H1 (cell line): ENCODE results near the gene ZNRF3. TPM values are rescaled to one million over a fixed set of nuclear protein-coding genes. Genes with fewer than 3 reads are reported as not detected.

Experiments
- CTCF ChIA-PET: fragments of 300-600 bp; sonication (Branson Sonifier 250); formaldehyde crosslinking; loops from one replicate; lab custom pipeline; 2021; ENCODE audit not compliant: partially characterized antibody; lab: Charles Lee
- POLR2A ChIA-PET: fragments of 300-600 bp; sonication (Branson Sonifier 250); formaldehyde crosslinking; loops from one replicate; lab custom pipeline; 2021; ENCODE audit warnings: inconsistent platforms; ENCODE audit not compliant: partially characterized antibody; lab: Charles Lee
- DNase-seq, 2 experiments: peaks; one replicate each; pipeline versions ENCODE4 v3.0.0 to v3.0.0-alpha.2; 2010 to 2022; ENCODE audit warnings: low spot score in 2 of 2, low read depth in 1 of 2, mixed read lengths in 1 of 2
- FAIRE-seq: peaks from 2 replicates; lab custom pipeline; 2011; peaks lifted over from hg19 to GRCh38; lab: Jason Lieb, UNC
- H2AFZ ChIP-seq: 2 replicates; pipeline ENCODE4 v1.8.1; 2012; ENCODE audit warnings: low read length, inconsistent platforms
- H2AK5ac ChIP-seq: 2 replicates; pipeline ENCODE4 v1.6.1; 2013; ENCODE audit warnings: low read depth, low read length
- H2BK120ac ChIP-seq: replicated peaks from 2 replicates; pipeline ENCODE3; 2013; ENCODE audit warnings: low read depth, low read length, inconsistent platforms
- H2BK12ac ChIP-seq: 2 replicates; pipeline ENCODE4 v1.6.1; 2013; ENCODE audit warnings: low read depth, low read length
- H2BK15ac ChIP-seq: 2 replicates; pipeline ENCODE4 v1.6.1; 2013; ENCODE audit warnings: low read length
- H2BK20ac ChIP-seq: 2 replicates; pipeline ENCODE4 v1.6.1; 2013; ENCODE audit warnings: low read length
- H2BK5ac ChIP-seq: 2 replicates; pipeline ENCODE4 v1.6.1; 2013; ENCODE audit warnings: low read depth, low read length
- H3K14ac ChIP-seq: 2 replicates; pipeline ENCODE4 v1.6.1; 2013; ENCODE audit warnings: inconsistent platforms; ENCODE audit not compliant: insufficient read length
- H3K18ac ChIP-seq: 2 replicates; pipeline ENCODE4 v1.6.1; 2013; ENCODE audit warnings: low read length; ENCODE audit errors: extremely low read depth
- H3K23ac ChIP-seq: 2 replicates; pipeline ENCODE4 v1.6.1; 2013; ENCODE audit warnings: inconsistent platforms; ENCODE audit not compliant: insufficient read length
- H3K23me2 ChIP-seq: 2 replicates; pipeline ENCODE4 v1.6.1; 2013; ENCODE audit warnings: low read depth, low read length
- H3K27ac ChIP-seq: 2 replicates; pipeline ENCODE4 v1.6.1; 2011; ENCODE audit warnings: low read depth, low read length, inconsistent platforms
- H3K27me3 ChIP-seq, 4 experiments: replicated peaks in 1 of 4; 1 replicate in 1 of 4; 2 replicates in 3 of 4; pipeline versions ENCODE4 v1.6.1 to v1.8.1; 2011 to 2013; ENCODE audit warnings: low read length in 3 of 4, mild to moderate bottlenecking in 3 of 4, inconsistent platforms in 2 of 4, mixed read lengths in 2 of 4, moderate library complexity in 1 of 4; ENCODE audit not compliant: control insufficient read depth in 3 of 4, insufficient read depth in 3 of 4; ENCODE audit errors: extremely low read depth in 1 of 4
- H3K36me3 ChIP-seq, 4 experiments: 2 replicates each; pipeline versions ENCODE4 v1.6.1 to v1.8.1; 2011 to 2013; ENCODE audit warnings: mild to moderate bottlenecking in 4 of 4, low read length in 3 of 4, moderate library complexity in 2 of 4, control low read depth in 1 of 4, inconsistent platforms in 1 of 4; ENCODE audit not compliant: insufficient read depth in 4 of 4, control insufficient read depth in 2 of 4
- H3K4ac ChIP-seq: replicated peaks from 2 replicates; pipeline ENCODE3; 2013; ENCODE audit warnings: low read length, low read depth, mixed read lengths, inconsistent platforms; ENCODE audit not compliant: insufficient read length
- H3K4me1 ChIP-seq, 4 experiments: replicated peaks in 1 of 4; 1 replicate in 1 of 4; 2 replicates in 3 of 4; pipeline versions ENCODE4 v1.6.1 to v1.8.1; 2011 to 2013; ENCODE audit warnings: low read length in 3 of 4, inconsistent platforms in 2 of 4, mixed read lengths in 1 of 4; ENCODE audit not compliant: insufficient read depth in 4 of 4, control insufficient read depth in 3 of 4
- H3K4me2 ChIP-seq, 2 experiments: 2 replicates each; pipeline versions ENCODE4 v1.6.1 to v1.8.1; 2011 to 2013; ENCODE audit warnings: low read depth in 2 of 2, low read length in 2 of 2, control low read depth in 1 of 2, inconsistent platforms in 1 of 2, mild to moderate bottlenecking in 1 of 2; ENCODE audit not compliant: insufficient read depth in 1 of 2
- H3K4me3 ChIP-seq, 4 experiments: fragments of 200-600, 300-600 bp in 1 of 4; sonication (generic), shearing (Covaris generic), sonication (Bioruptor Twin) in 1 of 4; 2 replicates each; pipeline versions ENCODE4 v1.5.1 to v1.8.1; 2011 to 2016; ENCODE audit warnings: low read length in 4 of 4, low read depth in 3 of 4, control low read depth in 2 of 4, inconsistent platforms in 2 of 4, mild to moderate bottlenecking in 2 of 4, mixed read lengths in 1 of 4, moderate library complexity in 1 of 4; ENCODE audit not compliant: insufficient read depth in 2 of 4; ENCODE audit errors: extremely low read depth in 1 of 4
- H3K56ac ChIP-seq: replicated peaks from 2 replicates; pipeline ENCODE3; 2013; ENCODE audit warnings: low read depth, mild to moderate bottlenecking, mixed read lengths, low read length, inconsistent platforms; ENCODE audit not compliant: insufficient read length
- H3K79me1 ChIP-seq: 2 replicates; pipeline ENCODE4 v1.6.1; 2013; ENCODE audit warnings: low read depth, low read length, control low read depth
- H3K79me2 ChIP-seq, 2 experiments: 2 replicates each; pipeline versions ENCODE4 v1.6.1 to v1.8.1; 2012 to 2013; ENCODE audit warnings: low read length in 2 of 2, mild to moderate bottlenecking in 2 of 2, inconsistent platforms in 1 of 2; ENCODE audit not compliant: insufficient read depth in 2 of 2, control insufficient read depth in 1 of 2
- H3K9ac ChIP-seq, 4 experiments: replicated peaks in 1 of 4; 1 replicate in 1 of 4; 2 replicates in 3 of 4; pipeline versions ENCODE4 v1.6.1 to v1.8.1; 2011 to 2013; ENCODE audit warnings: low read depth in 3 of 4, low read length in 3 of 4, control low read depth in 2 of 4, mild to moderate bottlenecking in 2 of 4, moderate library complexity in 2 of 4, inconsistent platforms in 1 of 4; ENCODE audit errors: extremely low read depth in 1 of 4
- H3K9me3 ChIP-seq, 2 experiments: 2 replicates each; pipeline versions ENCODE4 v1.6.1 to v1.8.1; 2012 to 2013; ENCODE audit warnings: mild to moderate bottlenecking in 2 of 2, moderate library complexity in 2 of 2, control low read depth in 1 of 2, inconsistent platforms in 1 of 2, low read depth in 1 of 2, low read length in 1 of 2, mixed read lengths in 1 of 2; ENCODE audit not compliant: insufficient read depth in 2 of 2
- H4K20me1 ChIP-seq, 2 experiments: replicated peaks in 1 of 2; 2 replicates each; pipeline versions ENCODE3 to v1.8.1; 2011 to 2013; ENCODE audit warnings: inconsistent platforms in 2 of 2, low read length in 2 of 2, mild to moderate bottlenecking in 1 of 2; ENCODE audit not compliant: insufficient read depth in 2 of 2, control insufficient read depth in 1 of 2
- H4K5ac ChIP-seq: 2 replicates; pipeline ENCODE4 v1.6.1; 2013; ENCODE audit warnings: low read length, low read depth, mixed read lengths, inconsistent platforms; ENCODE audit not compliant: insufficient read length
- H4K8ac ChIP-seq: 2 replicates; pipeline ENCODE4 v1.8.0; 2013; ENCODE audit warnings: mild to moderate bottlenecking, moderate library complexity, low read length, inconsistent platforms; ENCODE audit not compliant: insufficient read depth; ENCODE audit errors: extremely low read depth
- H4K91ac ChIP-seq: replicated peaks from 2 replicates; pipeline ENCODE3; 2013; ENCODE audit warnings: low read length, mixed read lengths, inconsistent platforms; ENCODE audit not compliant: insufficient read length
- ATF2 ChIP-seq: IDR thresholded peaks from 2 replicates; pipeline ENCODE4 v1.6.1; 2012; ENCODE audit warnings: low read length, inconsistent platforms
- BCL11A ChIP-seq, 2 experiments: IDR thresholded peaks; one replicate each; pipeline ENCODE4 v1.6.1; 2011; ENCODE audit warnings: low read depth in 2 of 2, low read length in 2 of 2, mild to moderate bottlenecking in 2 of 2
- CBX5 ChIP-seq: fragments of 300-800, 300-1000 bp; sonication (generic); IDR thresholded peaks from 2 replicates; pipeline ENCODE4 v1.7.1; 2016; ENCODE audit warnings: antibody characterized with exemption, low read length, low read depth
- CTCF ChIP-seq, 3 experiments: IDR thresholded peaks; 1 replicate in 2 of 3; 2 replicates in 1 of 3; pipeline versions ENCODE4 v1.5.1 to v1.6.1; 2011; ENCODE audit warnings: low read length in 3 of 3, mild to moderate bottlenecking in 3 of 3, inconsistent platforms in 2 of 3, low read depth in 1 of 3, moderate library complexity in 1 of 3; ENCODE audit not compliant: insufficient read depth in 1 of 3; ENCODE audit errors: control extremely low read depth in 1 of 3
- EP300 ChIP-seq, 2 experiments: IDR thresholded peaks; 1 replicate in 1 of 2; 2 replicates in 1 of 2; pipeline ENCODE4 v1.6.1; 2011 to 2012; ENCODE audit warnings: low read depth in 2 of 2, low read length in 2 of 2, mild to moderate bottlenecking in 2 of 2, borderline replicate concordance in 1 of 2, inconsistent platforms in 1 of 2, moderate library complexity in 1 of 2
- PHF8 ChIP-seq: fragments of 200-600 bp; sonication (generic); conservative IDR thresholded peaks from 2 replicates; pipeline ENCODE4 v1.7.1; 2012; ENCODE audit warnings: low read depth, mild to moderate bottlenecking, inconsistent platforms, low read length, moderate library complexity
- POU5F1 ChIP-seq: IDR thresholded peaks from 2 replicates; pipeline ENCODE4 v1.6.1; 2011; ENCODE audit warnings: low read depth, mild to moderate bottlenecking, low read length, moderate library complexity
- SRF ChIP-seq: IDR thresholded peaks from 2 replicates; pipeline ENCODE4 v1.6.1; 2011; ENCODE audit warnings: mild to moderate bottlenecking, low read depth, low read length, moderate library complexity
- ZNF274 ChIP-seq: IDR thresholded peaks from 2 replicates; pipeline ENCODE4 v1.7.0; 2012; ENCODE audit warnings: low read length, borderline replicate concordance; ENCODE audit errors: extremely low read depth
- WGBS, 2 experiments: shearing (Covaris generic) in 1 of 2; methylation state at CpG; one replicate each; pipeline versions ENCODE4 v1.1.6 to v1.1.7; 2013 to 2015; ENCODE audit warnings: low lambda C conversion rate in 2 of 2, mixed read lengths in 2 of 2, inconsistent platforms in 1 of 2, low coverage in 1 of 2, missing lambda C conversion rate in 1 of 2; ENCODE audit not compliant: insufficient replicate concordance in 2 of 2, insufficient coverage in 1 of 2, insufficient read length in 1 of 2; ENCODE audit errors: extremely low coverage in 1 of 2, missing lambda C conversion rate in 1 of 2; 5-methylcytosine and 5-hydroxymethylcytosine counted together
- polyA plus RNA-seq, 7 experiments: library from polyadenylated mRNA; depleted of rRNA in 3 of 7; stranded (reverse) in 5 of 7; unstranded in 2 of 7; fragments of >200 nt in 5 of 7; fragments of 200-250 nt in 2 of 7; gene quantifications; 1 replicate in 5 of 7; 2 replicates in 1 of 7; 4 replicates in 1 of 7; pipeline versions ENCODE4 v1.2.1 to v1.2.3, GENCODE V29; 2011 to 2013; ENCODE audit warnings: missing spikeins in 2 of 7, mixed read lengths in 2 of 7
- total RNA-seq: library from RNA; stranded (reverse); fragmentation: NEBNext Ultra II Directional; extraction: Animal tissue kit (Norgen Biotek cat#: 25700); gene quantifications from 2 replicates; pipeline ENCODE4 v1.2.1, GENCODE V29; 2021

ZNRF3 gene
- total and polyA plus RNA-seq, 2 of the 8 experiments (the other 6 are each of a cell fraction or from before 2014, with no cell fraction given) = 14.1 to 21.7 TPM

GRCh38 chr22:29006346-29006745 is 123.0 kb downstream of the ZNRF3 start:
- Histone ChIP-seq H2BK120ac (no peak overlapping the region), H3K9ac (no peak overlapping the region), H4K20me1 (no peaks in the 10 kb centered on the region), H3K27me3 (no peaks in the 10 kb centered on the region), H2AFZ (no peak overlapping the region), H4K91ac (no peak overlapping the region), H3K14ac (no peak overlapping the region), H2BK12ac (no peak overlapping the region), H4K5ac (no peak overlapping the region), H3K4me3 (no peak overlapping the region), H2BK20ac (no peak overlapping the region), H2BK5ac (no peak overlapping the region), H3K4me2 (no peak overlapping the region), H2AK5ac (no peak overlapping the region), H3K9me3 (no peaks in the 10 kb centered on the region), H3K56ac (no peak overlapping the region), H2BK15ac (no peak overlapping the region), H3K23me2 (peaks cover 3% of the 10 kb centered on the region; the same call in 1 of the 2 replicates), H4K8ac (no peak overlapping the region), H3K18ac (no peak overlapping the region), H3K4ac (no peak overlapping the region), H3K79me2 (peaks cover 0 to 40% of the 10 kb centered on the region in 2 experiments; a peak in 2 of 4 replicates), H3K79me1 (no peaks in the 10 kb centered on the region; the same call in 1 of the 2 replicates), H3K27ac (no peak overlapping the region), H3K36me3 (no peaks in the 10 kb centered on the region), H3K4me1 (peaks cover 11 to 28% (median 17%) of the 10 kb centered on the region in 4 experiments), H3K23ac (no peak overlapping the region)
- FAIRE-seq (no peak), DNase-seq (no peak)
- WGBS, 2 experiments = 88% methylated on average over 8 of the region's 8 CpGs; no CpG with 5 or more reads in 1 of the 2 experiments
- ChIA-PET CTCF (interaction anchor here (0.6 to 2.0 kb wide), 4 partner anchors 8 to 109 kb away, joined by 3 to 5 read pairs (median 4); no protein-coding TSS in a partner anchor), POLR2A (interaction anchor here (0.7 to 2.6 kb wide), 3 partner anchors 25 to 123 kb away, joined by 3 to 12 read pairs (median 5); partner anchors contain the start of gene ZNRF3)
- TF ChIP-seq CBX5 (no peak), SRF (no peak), CTCF (IDR thresholded peaks at IDR 0.05; ENCODE audit: control extremely low read depth in 1 of 3, insufficient read depth in 1 of 3, low read depth in 1 of 3, low read length in 3 of 3) (no peak), ZNF274 (no peak), BCL11A (IDR thresholded peaks at IDR 0.05; ENCODE audit: low read depth in 2 of 2, low read length in 2 of 2) (no peak), EP300 (IDR thresholded peaks at IDR 0.05; ENCODE audit: borderline replicate concordance in 1 of 2, low read depth in 2 of 2, low read length in 2 of 2) (no peak), ATF2 (no peak), PHF8 (no peak), POU5F1 (no peak)
